Left lung (tissue), 14 donors: Measurements from ENCODE around the gene NBPF15. TPM values are rescaled to one million over a fixed set of nuclear protein-coding genes. Genes with fewer than 3 reads are reported as not detected.
A peak's percentile ranks its signal among the peaks of the same experiment; 100 is the strongest.
"Not testable (repeated sequence)": the region's sequence is repeated elsewhere in the genome, so short reads cannot be mapped to it uniquely, and the experiment has no call there.

Source experiments
- ATAC-seq: fragments of 200-7000 bp; cut with Tn5 transposase; one replicate; pipeline ENCODE4 v1.9.1; 2020; ENCODE audit warnings: moderate library complexity
- DNase-seq, 4 donors: peaks; one replicate each; pipeline ENCODE4 v3.0.0-alpha.2; 2013 to 2020
- H3K27ac ChIP-seq, 2 donors: fragments of 200-600 bp; sonication (generic) in 1 of 2; one replicate each; pipeline versions ENCODE4 v1.5.0 to v1.8.0; 2020 to 2021
- H3K27me3 ChIP-seq, 2 donors: fragments of 200-600 bp; sonication (generic) in 1 of 2; one replicate each; pipeline versions ENCODE4 v1.5.0 to v1.8.0; 2020 to 2021
- H3K36me3 ChIP-seq, 2 donors: fragments of 200-600 bp; sonication (generic) in 1 of 2; one replicate each; pipeline versions ENCODE4 v1.5.0 to v1.8.0; 2020 to 2021
- H3K4me1 ChIP-seq, 2 donors: fragments of 200-600 bp; one replicate each; pipeline ENCODE4 v1.8.0; 2021
- H3K4me3 ChIP-seq, 2 donors: fragments of 200-600 bp; sonication (generic) in 1 of 2; one replicate each; pipeline versions ENCODE4 v1.5.0 to v1.8.0; 2020 to 2021; ENCODE audit warnings: mild to moderate bottlenecking in 1 of 2
- H3K9me3 ChIP-seq, 2 donors: fragments of 200-600 bp; sonication (generic) in 1 of 2; one replicate each; pipeline versions ENCODE4 v1.5.0 to v1.8.0; 2020 to 2021
- intact Hi-C, 2 donors: fragments of 100-400 bp; cut with DNase I; formaldehyde crosslinking; loops; one replicate each; pipeline versions ENCODE4 v1.11.2 to v1.14.2; 2022
- long read RNA-seq, 12 donors: library from polyadenylated mRNA in 2 of 12; unstranded in 2 of 12; transcript quantifications; one replicate each; pipeline ENCODE4 v2.0.0 and lab custom pipeline, GENCODE V29; 2019 to 2026
- polyA plus RNA-seq, 6 donors: library from polyadenylated mRNA; unstranded; fragments of 120-200 nt; gene quantifications; one replicate each; pipeline ENCODE4 v1.2.1, GENCODE V29; 2013; ENCODE audit not compliant: insufficient read length in 6 of 6
- total RNA-seq, 2 donors: library from RNA; stranded (reverse); fragmentation: NEBNext Ultra II Directional; extraction: Animal tissue kit (Norgen Biotek cat#: 25700); gene quantifications; one replicate each; pipeline ENCODE4 v1.2.1, GENCODE V29; 2021
- donor health status: DM: no; HTN: yes; CAD: no.
- donor health status: DM: no; HTN: no; CAD: no.

NBPF15 gene, protein sequence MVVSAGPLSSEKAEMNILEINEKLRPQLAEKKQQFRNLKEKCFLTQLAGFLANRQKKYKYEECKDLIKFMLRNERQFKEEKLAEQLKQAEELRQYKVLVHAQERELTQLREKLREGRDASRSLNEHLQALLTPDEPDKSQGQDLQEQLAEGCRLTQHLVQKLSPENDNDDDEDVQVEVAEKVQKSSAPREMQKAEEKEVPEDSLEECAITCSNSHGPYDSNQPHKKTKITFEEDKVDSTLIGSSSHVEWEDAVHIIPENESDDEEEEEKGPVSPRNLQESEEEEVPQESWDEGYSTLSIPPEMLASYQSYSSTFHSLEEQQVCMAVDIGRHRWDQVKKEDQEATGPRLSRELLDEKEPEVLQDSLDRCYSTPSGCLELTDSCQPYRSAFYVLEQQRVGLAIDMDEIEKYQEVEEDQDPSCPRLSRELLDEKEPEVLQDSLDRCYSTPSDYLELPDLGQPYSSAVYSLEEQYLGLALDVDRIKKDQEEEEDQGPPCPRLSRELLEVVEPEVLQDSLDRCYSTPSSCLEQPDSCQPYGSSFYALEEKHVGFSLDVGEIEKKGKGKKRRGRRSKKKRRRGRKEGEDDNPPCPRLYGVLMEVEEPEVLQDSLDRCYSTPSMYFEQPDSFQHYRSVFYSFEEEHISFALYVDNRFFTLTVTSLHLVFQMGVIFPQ
- 10 to 100 TPM; 34.0 to 40.5 TPM for total RNA-seq
- 100 to 1,000 TPM in 3 of 6 donors, 10 to 100 TPM in 3; 84.1 to 107 (median 99.9) TPM for polyA plus RNA-seq
- long read RNA-seq, donor 1, partial matches to known transcripts, result 0 of 4 reads
- long read RNA-seq, donor 1, other reads (novel, unspliced or antisense), result 0 of 4 reads
- long read RNA-seq, donor 2, partial matches to known transcripts, result 46 of 46 reads
- long read RNA-seq, donor 2, other reads (novel, unspliced or antisense), result 0 of 46 reads
- long read RNA-seq, donor 3, result 0 reads
- long read RNA-seq, donor 4, partial matches to known transcripts, result 0 of 2 reads
- long read RNA-seq, donor 4, other reads (novel, unspliced or antisense), result 2 of 2 reads
- long read RNA-seq, donor 5, partial matches to known transcripts, result 16 of 17 reads
- long read RNA-seq, donor 5, other reads (novel, unspliced or antisense), result 0 of 17 reads
- long read RNA-seq, donor 6, result 0 reads
- long read RNA-seq, donor 7, result 0 reads
- long read RNA-seq, donor 8, partial matches to known transcripts, result 13 of 14 reads
- long read RNA-seq, donor 8, other reads (novel, unspliced or antisense), result 0 of 14 reads
- long read RNA-seq, donor 9, result 0 reads
- long read RNA-seq, donor 10, partial matches to known transcripts, result 0 of 3 reads
- long read RNA-seq, donor 10, other reads (novel, unspliced or antisense), result 3 of 3 reads
- long read RNA-seq, donor 11, result 0 reads
- long read RNA-seq, donor 12, partial matches to known transcripts, result 13 of 13 reads
- long read RNA-seq, donor 12, other reads (novel, unspliced or antisense), result 0 of 13 reads

DNA sequence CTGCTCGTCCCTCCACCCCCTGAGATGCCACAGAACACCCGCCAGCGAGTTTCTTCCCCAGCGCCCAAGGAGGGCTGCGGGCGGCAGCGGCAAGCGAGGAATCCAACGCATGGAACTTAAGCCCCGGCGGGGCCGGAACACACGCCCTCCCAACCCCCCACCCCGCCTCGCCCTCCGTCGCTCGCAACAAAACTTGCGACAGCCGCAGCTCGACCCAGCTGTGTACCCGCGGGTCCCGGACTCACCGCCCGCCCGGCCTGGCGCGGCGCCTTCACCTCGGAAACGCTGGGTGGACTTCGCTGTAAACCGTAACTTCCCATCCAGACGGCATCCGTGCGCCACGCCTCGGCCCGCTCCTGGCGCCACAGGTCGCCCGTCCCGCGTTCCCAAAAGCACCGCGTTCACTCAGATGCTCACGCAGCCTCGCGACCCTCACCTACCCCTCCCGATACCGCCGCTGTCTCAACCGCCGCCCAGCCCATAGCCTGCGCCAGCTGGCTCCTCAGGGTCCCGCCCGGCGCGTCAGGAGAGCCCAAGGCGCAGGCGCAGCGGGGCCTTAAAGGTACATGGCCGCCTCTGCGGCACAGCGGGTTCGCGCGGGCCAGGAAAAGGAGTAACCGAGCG, at the start of gene NBPF15:
NBPF15 (minus strand) TSS at position 534 of the 624 bp plus-strand sequence. CDS start 21,666 bp downstream, outside the sequence.
- intact Hi-C loops, H3K27me3 ChIP-seq, H3K36me3 ChIP-seq, H3K9me3 ChIP-seq, H3K4me1 ChIP-seq: not testable (repeated sequence)
- DNase-seq, result peak; percentile 49 to 89 (median 64)
- peak within 1 kb of the TSS; percentile 54 to 60 for H3K4me3 ChIP-seq
- ATAC-seq, result peak; percentile 100
- peak within 1 kb of the TSS; percentile 53 to 63 for H3K27ac ChIP-seq

DNA sequence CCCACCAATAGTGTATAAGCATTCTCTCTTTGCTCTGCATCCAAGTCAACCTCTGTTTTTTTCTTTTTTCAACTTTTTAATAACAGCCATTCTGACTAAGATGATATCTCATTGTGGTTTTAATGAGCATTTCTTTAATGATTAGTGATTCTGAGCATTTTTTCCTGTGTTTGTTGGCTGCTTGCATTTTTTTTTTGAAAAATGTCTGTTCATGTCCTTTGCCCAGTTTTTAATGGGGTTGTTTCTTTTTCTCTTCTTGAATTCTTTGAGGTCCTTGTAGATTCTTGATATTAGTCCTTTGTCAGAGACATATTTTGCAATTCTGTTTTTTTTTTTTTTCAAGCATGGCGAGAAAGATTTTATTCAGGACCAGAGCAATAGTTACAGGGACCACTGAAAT, 35.0 kb upstream of the NBPF15 start:
- H3K36me3 ChIP-seq, H3K27ac ChIP-seq, ATAC-seq, H3K9me3 ChIP-seq, H3K4me1 ChIP-seq, DNase-seq, H3K4me3 ChIP-seq, H3K27me3 ChIP-seq, intact Hi-C loops: not testable (repeated sequence)

- H3K27me3 ChIP-seq, H3K9me3 ChIP-seq, H3K4me1 ChIP-seq, H3K4me3 ChIP-seq, H3K27ac ChIP-seq, H3K36me3 ChIP-seq, intact Hi-C loops, DNase-seq, ATAC-seq: not testable (repeated sequence)
Measured at GRCh38 chr1:144494130-144494529, 32.7 kb upstream of the NBPF15 start.

DNA sequence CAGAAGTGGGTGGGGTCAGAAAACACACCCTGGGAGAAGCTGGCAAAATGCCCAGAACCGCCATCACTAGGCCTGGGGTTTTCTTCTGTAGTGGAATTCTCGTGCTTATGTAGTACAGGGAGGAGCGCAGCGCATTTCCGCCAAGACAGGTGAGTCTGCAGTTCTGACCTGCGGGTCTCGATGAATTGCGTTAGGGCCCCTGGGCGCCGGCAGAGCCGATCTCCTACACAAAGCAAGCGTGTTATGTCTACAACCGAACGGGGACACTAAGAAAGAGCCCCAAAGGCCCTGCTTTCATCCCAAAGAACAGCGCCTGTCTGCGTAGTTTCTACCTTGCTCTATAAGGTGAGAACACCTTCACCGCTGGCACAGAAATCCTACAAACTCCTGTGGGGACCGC, 28.9 kb upstream of the NBPF15 start:
- H3K27ac ChIP-seq, ATAC-seq, DNase-seq, H3K4me3 ChIP-seq, H3K27me3 ChIP-seq, intact Hi-C loops, H3K9me3 ChIP-seq, H3K4me1 ChIP-seq, H3K36me3 ChIP-seq: not testable (repeated sequence)

- H3K27me3 ChIP-seq, H3K4me3 ChIP-seq, ATAC-seq, H3K4me1 ChIP-seq, intact Hi-C loops, H3K27ac ChIP-seq, DNase-seq, H3K36me3 ChIP-seq, H3K9me3 ChIP-seq: not testable (repeated sequence)
Measured at GRCh38 chr1:144487002-144487401, 25.5 kb upstream of the NBPF15 start.

DNA sequence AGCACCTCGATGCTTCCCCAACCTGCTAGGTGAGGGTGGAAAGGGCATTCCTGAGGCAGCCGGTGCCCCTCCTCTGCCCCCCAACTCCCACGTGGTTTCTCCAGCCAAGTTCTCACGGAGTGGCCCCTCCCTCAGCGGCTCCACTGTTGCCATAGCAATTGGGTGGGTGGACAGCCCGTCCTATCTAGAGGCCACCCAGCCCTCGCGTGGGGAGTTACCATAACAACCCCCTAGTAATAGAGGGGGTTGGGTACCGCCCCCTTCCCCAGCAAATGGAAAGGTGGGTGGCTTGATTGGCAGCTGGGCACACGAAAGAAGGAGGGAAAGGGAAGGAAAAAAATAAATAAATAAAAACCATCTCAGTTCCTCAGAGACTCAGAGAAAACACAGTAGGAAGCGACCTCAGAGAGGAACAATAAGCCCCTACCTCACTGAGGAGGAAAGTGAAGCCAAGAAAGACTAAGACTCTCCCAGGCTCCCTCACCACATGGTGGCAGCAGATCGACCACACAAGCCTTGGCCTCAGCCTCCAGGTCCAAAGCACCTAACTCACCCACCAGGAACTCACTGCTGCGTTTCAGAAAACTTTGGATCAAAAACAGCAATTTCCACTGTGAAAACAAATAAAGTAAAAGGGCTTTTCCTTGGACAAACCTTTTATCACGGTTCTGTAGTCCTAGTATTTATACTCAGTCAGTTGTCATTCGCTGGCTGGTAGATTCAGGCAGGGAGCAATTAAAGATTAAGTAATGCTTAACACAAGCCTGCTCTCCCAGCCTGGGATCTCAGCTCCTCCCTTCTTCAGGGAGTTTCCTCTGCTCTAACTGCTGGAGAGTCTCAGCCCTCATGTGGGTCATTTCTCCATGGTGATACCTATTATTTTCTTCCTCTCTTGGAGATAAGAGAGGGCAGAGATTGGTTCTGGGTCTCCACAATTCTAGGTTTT, 23.9 kb upstream of the NBPF15 start:
- DNase-seq, H3K4me3 ChIP-seq, H3K9me3 ChIP-seq, H3K27ac ChIP-seq, H3K36me3 ChIP-seq, intact Hi-C loops, H3K27me3 ChIP-seq, H3K4me1 ChIP-seq: not testable (repeated sequence)
- ATAC-seq, result peak; percentile 56

- DNase-seq, intact Hi-C loops, H3K27ac ChIP-seq, H3K4me3 ChIP-seq, H3K9me3 ChIP-seq, H3K27me3 ChIP-seq, ATAC-seq, H3K4me1 ChIP-seq, H3K36me3 ChIP-seq: not testable (repeated sequence)
Measured at GRCh38 chr1:144473897-144474296, 12.4 kb upstream of the NBPF15 start.

- H3K36me3 ChIP-seq, ATAC-seq, H3K4me1 ChIP-seq, H3K9me3 ChIP-seq, H3K27me3 ChIP-seq, intact Hi-C loops, H3K4me3 ChIP-seq, H3K27ac ChIP-seq, DNase-seq: not testable (repeated sequence)
Measured at GRCh38 chr1:144471434-144471833, 10.0 kb upstream of the NBPF15 start.

DNA sequence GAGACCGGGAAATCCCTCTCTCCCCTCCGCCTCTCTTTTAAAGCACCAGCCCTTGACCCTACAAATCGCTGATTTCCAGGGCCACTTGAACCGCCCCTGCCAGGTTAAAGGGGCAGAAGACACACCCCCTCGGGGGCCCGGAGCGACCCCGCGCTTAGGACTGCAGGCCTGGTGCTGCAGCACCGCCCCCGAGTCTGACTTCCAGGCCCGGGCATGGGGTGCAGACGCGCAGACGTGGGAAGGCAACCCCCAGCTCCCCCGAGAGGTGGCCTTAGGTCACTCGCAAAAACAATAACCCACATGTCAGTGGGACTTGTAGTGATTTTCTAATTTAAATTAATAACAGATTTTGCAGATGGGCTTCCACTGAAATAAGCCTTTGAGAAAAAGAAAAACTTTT, 309 bp upstream of the NBPF15 start:
- H3K27me3 ChIP-seq, H3K27ac ChIP-seq, ATAC-seq, H3K4me1 ChIP-seq, DNase-seq, H3K36me3 ChIP-seq, H3K9me3 ChIP-seq, intact Hi-C loops: not testable (repeated sequence)
- H3K4me3 ChIP-seq, result peak overlapping the region in 1 of 2 donors; percentile 60

GRCh38 chr1:144460686-144461085, 783 bp downstream of the NBPF15 start:
- ATAC-seq, result peak; percentile 86
- H3K9me3 ChIP-seq, H3K4me1 ChIP-seq, H3K27me3 ChIP-seq, H3K36me3 ChIP-seq, DNase-seq, intact Hi-C loops: not testable (repeated sequence)
- peak overlapping the region in 1 of 2 donors; percentile 63 for H3K27ac ChIP-seq
- peak overlapping the region; percentile 54 to 60 for H3K4me3 ChIP-seq

DNA sequence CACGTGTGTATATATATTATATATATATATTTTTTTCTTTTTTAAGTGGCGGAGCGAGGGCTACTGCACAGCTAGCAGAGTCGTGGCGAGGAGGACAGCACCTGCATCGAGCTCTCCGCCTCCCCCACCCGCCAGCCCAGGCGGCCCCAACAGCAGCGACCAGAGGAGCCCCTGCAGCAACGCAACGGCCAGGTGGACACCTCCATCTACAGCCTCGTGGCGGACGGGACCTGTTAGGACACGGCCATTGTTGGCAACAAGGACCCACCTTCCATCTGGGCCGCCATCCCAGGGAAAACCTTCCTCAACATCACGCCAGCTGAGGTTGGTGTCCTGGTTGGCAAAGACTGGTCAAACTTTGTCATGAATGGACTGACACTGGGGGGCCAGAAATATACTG, 19.1 kb downstream of the NBPF15 start:
- intact Hi-C loops, H3K4me3 ChIP-seq, ATAC-seq, H3K27me3 ChIP-seq, H3K27ac ChIP-seq, H3K36me3 ChIP-seq, H3K4me1 ChIP-seq, H3K9me3 ChIP-seq: not testable (repeated sequence)
- DNase-seq, result peak in 1 of 4 donors; percentile 57
